HL-60/S4 treated with retinoic acid at 250 ng/mL for 4 days and 3 days (cell line): ENCODE data around the gene IARS1.

ENCODE experiments used
- in situ Hi-C: fragments of 300-500 bp; cut with MboI; formaldehyde crosslinking; loops from 2 replicates; pipeline ENCODE4 v1.7.0; 2022; ENCODE audit warnings: low sequenced_read_pairs

Gene IARS1

DNA sequence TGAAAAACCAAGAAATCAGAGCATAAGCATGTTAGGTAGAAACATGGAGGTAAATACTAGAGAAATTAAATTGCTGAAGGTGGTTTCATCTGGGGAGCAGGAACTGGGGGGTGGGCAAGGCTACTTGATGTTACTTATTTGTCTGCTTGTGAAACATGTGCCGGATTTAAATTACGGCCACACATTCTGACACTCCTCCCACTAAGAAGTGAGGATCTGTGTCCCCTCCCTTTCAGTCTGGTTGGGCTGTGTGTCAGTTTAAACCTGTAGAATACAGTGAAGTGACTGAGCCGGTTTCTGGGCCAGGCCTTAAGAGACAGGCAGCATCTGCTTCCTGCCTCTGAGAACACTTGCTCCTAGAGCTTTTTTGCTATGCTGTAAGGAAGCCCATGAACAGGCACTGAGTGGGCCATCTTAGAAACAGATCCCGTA is 2.3 kb upstream of the IARS1 start:
- in situ Hi-C loops, result no loop called here

DNA sequence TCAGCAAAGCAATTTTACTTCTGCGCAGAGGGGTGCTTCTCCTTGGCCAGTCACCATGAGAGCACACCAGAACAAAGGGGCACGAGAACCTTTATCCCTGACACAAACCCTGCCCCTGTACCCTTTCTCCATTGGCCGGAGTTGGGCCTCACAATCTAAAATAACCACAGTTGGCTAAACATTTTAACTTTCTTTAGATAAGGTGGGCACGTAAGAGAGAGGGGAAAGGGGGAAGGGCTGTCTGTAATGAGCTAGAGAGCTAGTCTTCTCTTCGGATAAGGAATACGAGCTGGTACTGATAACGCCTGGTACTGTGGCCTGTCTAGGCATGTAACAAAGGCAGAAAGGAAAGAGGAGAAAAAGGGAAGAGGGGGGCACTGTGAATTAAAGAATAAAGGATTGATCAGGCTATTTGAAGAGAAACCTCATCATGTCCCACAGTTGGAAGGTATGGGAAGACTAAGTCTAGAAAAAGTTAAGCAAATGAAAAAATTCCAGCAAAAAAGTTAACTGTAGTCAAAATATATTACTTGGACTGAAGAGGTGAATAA is 1.8 kb upstream of the IARS1 start:
- in situ Hi-C loops, result no loop called here

DNA sequence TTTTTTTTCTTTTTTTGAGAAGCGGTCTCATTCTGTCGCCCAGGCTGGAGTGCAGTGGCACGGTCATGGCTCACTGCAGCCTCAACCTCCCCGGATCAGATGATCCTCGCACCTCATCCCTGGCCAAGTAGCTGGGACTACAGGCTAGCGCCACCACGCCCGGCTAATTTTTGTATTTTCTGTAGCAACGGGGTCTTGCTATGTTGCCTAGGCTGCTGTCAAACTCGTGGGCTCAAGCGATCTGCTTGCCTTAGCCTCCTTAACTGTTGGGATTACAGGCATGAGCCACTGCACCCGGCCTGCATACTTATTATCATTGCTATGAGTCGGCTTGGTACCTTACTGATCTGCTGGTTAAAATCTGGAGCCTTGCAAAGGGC is 790 bp upstream of the IARS1 start:
- in situ Hi-C loops, result no loop called here

DNA sequence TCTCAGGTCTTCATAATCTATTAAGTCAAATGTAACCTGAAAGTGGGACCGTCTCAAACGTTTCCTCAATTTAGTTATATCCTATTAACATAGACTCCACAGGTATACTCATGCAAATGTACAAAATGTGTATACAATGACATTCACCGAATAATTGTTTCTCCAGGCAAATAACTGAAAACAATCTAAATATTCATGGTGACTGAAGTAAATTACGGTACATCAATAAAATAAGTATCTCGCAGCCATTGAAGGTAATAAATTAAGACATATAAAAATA is 482 bp downstream of the IARS1 start:
- in situ Hi-C loops, result no loop called here

DNA sequence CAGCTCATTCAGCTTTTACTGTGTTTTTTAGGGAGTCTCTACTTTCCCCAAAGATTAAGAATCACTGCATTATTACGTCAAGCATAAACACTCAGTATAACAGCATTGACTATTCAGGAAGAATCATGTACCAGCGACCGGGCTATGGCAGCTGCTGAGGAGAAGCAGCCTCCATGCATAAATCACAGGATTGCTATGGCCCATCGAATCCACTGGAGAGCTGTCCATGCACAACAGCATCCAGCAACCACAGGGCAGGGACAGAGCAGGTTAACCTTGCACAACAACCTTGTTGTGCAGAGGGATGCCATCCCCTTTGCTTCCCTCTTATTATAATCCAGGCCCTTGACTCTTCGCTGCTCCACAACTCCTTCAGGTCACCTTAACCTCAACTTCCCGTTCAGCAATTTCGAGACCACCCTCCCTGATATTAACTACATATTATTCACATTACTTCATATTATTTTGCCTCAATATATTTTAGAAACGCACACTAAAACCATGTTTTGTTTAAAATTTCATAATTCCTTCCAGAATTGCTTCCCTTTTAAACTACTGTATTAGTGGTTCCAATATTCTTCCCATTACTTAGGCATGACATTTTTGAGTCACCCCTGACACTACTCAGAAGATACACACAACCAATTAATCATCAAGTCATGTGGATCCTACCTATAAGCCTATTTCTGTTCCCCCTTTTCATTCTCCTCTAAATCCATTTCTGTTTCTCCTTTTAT is 991 bp downstream of the IARS1 start:
- in situ Hi-C loops, result no loop called here

DNA sequence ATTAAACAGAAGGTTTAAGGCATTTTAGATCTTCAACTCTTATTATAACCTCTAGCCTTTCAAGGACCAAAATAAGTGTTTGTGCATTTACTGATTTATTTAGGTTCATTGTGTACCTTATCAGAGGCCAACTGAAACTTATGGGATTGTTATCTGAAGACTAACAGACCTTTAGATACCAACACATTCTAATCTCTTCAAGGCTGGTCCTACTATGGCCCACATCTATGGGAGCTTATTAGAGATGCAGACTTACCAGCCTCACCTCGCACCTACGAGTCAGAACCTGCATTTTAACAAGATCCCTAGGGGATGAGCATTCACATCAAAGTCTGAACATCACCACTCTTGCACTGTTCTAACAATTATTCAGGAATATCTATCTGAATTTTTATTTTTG is 1.9 kb downstream of the IARS1 start:
- in situ Hi-C loops, result no loop called here

DNA sequence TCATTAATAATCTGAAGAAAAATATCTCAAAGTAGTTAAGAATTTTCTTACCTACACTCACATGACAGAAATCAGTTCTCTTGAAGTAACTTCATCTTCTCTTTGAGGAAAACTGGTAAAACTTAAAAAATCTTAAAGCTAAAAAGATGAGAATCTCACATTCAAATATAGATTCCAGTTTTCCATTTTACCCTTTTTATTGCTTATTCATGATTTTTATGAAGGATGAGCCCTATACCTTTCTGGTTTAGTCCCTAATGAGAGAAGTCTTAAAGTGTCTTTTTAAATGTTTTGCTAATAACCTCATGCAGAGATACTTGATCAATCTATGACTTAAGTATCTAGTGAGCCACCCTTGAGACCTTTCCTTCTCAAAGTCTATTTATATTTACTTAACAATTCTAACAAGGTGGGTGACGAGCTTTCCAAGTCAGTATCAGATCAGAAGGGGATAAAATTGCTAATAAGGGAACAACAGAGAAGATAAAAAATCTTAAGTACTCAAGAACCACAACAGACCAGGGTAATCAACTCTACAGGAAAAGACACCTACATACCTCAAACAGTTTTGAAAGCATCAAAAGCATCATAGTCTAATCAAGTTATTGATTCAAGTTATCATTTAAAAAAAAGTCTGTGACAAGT is 2.6 kb downstream of the IARS1 start:
- in situ Hi-C loops, result no loop called here

DNA sequence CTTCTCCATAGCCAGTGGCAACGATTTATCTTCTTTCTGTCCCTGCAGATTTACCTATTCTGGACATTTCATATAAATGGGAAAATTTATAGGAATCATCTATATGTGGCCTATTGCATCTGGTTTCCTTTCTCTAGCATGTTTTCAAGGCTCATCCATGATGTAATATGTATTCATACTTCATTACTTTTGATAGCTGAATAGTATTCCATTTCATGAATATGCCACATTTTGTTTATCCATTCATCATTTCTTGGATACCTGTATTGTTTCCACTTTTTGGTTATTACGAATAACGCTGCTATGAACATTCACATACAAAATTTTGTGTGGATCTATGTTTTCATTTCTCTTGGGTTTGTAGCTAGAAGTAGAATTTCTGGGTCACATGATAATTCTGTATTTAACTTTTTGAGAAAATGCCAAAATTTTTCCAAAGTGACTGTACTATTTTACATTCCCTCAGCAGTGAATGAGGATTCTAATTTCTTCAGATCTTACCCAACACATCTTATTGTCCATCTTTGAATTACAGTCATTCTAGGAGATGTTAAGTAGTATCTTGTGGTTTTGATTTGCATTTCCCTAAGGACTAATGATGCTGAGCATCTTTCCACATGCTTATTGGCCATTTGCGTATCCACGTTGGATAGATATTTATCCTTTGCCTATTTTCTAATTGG is 3.6 kb downstream of the IARS1 start:
- in situ Hi-C loops, result no loop called here

DNA sequence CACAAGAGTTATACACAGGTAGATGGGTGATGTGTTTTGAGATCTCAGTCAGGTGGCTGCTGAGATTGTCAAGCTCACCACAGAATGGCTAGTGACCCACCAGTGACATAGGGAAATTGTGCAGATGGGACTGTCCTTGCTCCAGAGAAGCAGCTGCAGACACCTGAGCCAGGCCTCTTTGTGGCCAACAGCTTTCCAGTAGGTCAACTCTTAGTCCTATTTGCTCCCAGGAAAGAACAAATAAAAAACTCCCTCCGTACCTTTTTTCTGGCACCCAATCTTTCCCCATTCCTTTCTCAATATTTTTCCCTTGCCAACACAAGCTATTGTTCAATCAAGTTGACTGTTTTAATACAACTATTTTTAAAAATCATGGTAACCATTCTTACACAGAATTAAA is 14.2 kb downstream of the IARS1 start:
- in situ Hi-C loops, result no loop called here

DNA sequence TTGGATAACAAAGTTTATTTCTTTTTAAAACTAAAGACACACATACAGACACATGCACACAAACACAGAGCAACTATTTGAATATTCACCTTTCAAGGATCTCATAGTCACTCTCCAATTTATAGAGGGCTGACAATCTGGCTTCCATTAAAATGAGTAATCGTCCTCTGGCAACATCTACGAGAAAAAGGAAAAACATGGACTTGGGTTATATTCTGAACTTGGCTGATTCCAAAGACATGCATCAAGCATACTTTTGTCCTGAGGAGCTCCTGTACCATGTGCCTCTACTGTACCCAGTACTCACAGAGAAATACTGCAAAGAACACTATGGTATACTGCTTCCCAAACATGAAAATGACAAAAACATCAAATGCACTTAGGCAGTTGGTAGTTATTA is 15.4 kb downstream of the IARS1 start:
- in situ Hi-C loops, result no loop called here

DNA sequence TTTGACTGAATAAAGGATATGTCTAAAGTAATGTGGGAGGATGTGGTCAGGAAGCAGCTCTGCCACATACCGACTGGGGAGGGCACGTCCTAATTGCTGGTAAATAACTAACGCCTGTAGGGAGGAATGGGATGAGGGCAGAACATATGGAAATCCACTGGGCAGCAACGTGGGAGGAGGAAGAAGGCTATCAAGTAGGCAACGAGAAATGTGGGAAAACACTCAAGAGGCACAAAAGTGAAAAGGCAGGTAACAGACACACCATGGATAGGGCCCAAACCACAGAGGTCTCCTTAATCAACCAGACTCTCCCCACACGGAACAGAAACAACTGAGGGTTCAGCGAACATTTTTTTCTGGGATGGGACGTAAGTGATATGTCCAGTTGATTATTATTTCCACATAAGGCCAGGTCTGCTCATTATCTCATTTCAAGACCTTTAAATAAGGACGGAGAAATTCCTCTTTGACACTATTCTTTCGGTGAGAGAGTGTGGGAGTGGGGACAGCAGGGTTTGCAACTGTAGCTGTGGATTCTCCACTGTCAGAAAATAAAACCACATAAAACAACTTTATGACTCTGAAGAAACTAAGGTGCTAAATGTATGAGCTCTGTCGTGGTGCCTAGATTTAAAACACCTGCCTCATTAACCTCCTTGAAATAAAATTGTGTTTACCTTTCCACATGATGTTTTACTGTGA is 17.0 kb downstream of the IARS1 start:
- in situ Hi-C loops, result no loop called here

DNA sequence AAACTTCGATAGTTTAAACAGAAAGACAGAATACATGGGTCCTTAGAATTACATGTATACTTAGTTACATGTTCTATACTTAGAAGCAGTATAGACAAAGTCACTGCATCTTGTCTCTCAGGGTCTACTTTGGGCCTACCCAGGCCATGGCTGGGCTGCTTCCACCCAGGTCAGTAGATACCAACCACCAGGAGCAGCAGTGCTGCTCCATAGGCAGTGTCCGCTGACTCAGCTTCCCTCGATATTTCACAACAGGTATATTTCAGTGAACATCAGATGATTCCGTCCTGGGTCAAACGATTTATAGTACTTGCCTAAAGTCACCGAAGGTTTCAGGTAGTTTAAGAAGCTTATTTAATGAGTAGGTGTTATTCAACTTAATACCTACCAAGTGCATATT is 18.0 kb downstream of the IARS1 start:
- in situ Hi-C loops, result no loop called here

DNA sequence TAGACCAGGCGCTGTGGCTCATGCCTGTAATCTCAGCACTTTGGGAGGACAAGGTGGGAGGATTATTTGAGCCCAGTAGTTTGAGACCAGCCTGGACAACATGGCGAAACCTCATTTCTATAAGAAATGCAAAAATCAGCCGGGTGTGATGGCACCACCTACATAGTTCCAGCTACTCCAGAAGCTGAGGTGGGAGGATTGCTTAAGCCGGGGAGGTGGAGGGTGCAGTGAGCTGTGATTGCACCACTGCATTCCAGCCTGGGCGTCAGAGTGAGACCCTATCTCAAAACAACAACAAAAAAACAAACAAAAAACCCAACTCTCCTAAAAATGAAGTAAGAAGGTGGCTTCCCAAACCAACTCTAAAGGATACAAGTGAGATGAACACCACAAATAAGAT is 23.0 kb downstream of the IARS1 start:
- in situ Hi-C loops, result no loop called here

DNA sequence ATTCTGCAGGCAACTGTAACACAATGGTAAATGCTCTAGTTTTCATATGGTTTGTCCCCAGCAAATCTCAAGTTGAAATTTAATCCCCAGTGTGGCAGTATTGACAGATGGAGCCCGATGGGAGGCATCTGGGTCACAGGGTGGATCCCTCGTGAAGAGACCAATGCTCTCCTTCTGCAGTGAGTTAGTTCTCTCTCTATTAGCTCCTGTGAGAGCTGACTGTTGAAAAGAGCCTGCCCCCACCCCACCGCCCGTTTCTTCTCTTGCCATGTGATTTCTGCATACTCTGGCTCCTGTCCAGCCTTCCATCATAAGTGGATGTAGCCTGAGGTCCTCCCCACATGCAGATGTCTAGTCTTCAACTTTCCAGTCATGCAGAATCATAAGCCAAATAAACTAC is 27.0 kb downstream of the IARS1 start:
- in situ Hi-C loops, result no loop called here

DNA sequence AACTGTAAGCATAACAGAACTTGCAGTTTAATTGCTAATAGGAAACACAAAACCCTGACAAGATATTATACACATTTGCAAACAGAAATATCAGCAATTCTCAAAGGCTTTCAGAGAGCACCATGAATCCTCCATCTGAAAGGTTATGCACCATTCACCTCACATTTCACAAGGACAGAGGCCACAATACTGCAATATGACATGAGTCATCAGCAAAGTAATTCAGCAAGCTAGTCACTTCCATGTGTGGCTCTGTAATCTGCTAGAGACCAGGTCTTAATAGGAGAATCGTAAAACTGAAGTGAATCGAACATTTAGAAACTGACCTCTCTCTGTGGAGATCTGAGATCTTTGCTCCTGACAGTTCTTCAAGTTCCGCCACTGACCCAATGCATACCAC is 28.3 kb downstream of the IARS1 start:
- in situ Hi-C loops, result no loop called here

DNA sequence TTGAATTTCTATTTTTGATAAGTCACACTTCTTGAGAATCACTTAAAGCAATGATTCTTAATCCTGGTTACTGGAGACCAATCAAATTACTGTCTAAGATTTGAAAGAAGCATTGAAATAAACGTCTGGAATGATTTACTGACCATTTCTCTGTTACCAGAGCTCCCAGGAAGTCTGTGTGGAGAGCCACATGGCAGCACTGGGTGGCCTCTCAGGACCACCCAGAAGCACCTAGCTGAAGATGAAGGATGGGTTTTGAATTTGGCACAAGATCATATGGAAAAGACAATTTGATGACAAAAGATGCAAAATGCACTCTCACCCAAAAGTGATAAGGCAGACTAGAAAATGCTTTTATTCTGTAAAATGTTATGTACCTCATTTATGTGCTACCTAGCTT is 30.4 kb downstream of the IARS1 start:
- in situ Hi-C loops, result no loop called here

DNA sequence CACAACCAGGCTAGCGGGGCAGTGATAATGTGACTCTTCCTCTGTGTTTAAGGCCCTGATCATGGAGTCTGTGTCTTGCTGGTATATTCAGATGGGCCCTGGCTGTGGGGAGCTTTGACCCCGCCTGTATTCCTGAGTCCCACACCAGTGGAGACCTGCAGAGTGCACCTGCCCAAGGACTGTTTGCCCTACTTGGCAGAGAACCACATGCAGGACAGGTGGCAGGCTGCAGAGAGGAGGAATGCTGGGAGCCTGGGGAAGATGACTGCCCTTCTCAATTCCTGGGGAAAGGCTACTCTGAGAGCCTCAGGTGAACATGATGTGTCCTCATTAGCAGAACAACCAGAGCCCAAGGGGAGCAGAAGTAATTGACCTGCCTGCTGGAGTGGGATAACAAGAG is 36.2 kb downstream of the IARS1 start:
- in situ Hi-C loops, result no loop called here

DNA sequence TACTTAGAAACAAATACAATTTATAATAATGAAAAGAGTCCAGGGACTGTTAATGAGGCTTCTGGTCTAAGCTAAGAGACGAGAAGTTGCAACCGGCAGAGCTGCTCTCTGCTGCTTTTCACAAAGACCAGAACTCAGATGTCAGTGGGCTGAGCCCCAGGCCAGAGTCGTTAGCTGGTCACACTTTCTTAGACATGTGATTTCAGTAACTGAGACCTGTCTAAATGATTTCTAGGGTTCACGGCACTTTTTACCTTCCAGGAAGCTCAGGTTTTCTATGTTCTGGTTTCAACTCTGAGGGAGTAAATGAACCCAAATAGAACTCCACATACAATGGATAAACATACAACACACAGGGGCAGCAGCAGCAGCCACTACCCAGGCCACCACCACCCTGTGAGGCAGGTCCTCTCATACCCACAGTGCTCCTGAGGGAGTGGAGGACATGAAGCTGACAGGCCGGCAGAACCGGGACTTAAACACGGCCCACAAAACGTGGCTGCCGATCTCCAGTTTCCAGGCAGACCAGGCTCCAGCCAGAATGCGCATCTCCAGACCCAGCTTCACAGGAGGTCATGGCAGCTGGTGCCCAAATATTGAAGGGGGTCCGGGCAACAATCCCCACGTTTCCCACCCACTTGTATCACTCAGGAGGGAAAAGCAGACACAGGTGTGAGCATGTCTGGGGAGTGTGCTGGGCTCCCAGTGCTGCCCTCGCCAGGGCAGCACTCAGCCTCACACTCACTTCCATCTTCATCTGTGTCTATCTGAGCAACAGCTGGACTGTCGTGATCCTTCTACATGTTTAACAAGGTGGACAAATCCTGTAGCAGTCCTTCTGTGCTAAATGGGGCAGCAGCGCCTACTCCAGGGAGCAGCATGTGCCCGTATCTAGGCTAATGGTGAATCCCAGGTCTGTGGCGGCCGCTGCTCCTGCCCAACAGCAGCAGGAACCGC is 38.8 kb downstream of the IARS1 start:
- in situ Hi-C loops, result no loop called here

DNA sequence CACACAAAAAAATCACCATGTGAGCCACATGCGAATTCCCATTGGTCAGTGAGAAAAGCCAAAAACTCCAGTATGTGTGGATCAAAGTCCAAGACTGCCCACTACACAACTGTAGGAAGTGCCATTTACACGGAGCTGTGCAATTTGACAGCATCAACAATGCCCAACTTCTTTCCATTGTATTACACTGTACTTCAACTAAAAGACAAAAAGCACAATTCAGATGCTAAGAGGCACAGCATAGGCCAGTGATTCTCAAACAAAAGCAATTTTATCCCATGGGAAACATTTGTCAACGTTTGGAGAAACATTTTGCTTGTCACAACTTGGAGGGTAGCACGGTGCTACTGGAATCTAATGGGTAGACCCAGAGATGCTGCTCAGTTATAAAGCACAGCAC is 39.8 kb downstream of the IARS1 start:
- in situ Hi-C loops, result no loop called here

DNA sequence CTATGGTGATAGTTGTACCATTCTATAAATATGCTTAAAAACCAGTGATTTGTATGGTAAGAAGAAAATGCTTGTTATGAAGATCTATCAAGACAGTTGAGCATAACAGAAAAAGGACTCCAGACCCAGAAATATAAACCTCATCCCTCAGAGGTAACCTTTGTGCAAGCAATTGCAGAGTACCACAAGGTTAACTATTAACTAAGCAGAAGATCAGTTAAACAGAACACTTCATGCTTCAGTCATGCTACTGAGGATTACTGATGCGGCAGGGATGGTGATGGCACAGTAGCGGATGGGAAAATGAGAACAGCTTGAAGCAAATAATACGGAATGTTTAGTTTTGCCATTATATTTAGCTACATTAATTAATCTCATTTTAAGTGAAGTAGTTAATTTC is 45.5 kb downstream of the IARS1 start:
- in situ Hi-C loops, result no loop called here

DNA sequence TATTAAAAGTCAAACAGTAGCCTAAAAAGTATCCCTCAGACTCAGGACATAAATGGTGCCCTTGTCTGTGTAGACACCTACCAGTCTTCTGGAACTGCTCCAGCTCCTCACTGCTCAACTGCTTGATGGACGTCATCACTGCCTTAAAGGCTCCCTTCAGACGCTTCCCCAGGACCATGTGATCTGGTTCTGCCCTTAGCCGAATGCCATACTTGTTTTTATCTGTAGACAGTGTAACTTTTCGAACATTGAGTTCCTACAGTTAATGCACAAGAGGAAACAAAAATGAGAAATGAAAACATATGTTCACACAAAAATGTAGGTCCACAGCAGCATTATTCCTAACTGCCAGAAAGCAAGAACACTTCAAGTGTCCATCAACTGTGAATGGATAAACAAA is 46.2 kb downstream of the IARS1 start:
- in situ Hi-C loops, result no loop called here
